K562 (cell line): ENCODE data around the gene CHAF1A. TPM values are rescaled to one million over a fixed set of nuclear protein-coding genes. Genes with fewer than 3 reads are reported as not detected.

Experiments used
- ARID3A ChIP-seq: IDR thresholded peaks from 2 replicates; pipeline ENCODE4 v1.6.1; 2012; ENCODE audit warnings: low read depth, low read length, improper control_type of control experiment, borderline replicate concordance
- ARNT ChIP-seq, 2 experiments: fragments of 450-650 bp; IDR thresholded peaks; 2 replicates each; pipeline ENCODE4 v1.6.1; 2016; ENCODE audit warnings: mild to moderate bottlenecking in 1 of 2
- C11orf30 ChIP-seq: fragments of 450-650 bp; IDR thresholded peaks from 2 replicates; pipeline ENCODE4 v1.6.1; 2016; ENCODE audit warnings: low read depth, mild to moderate bottlenecking
- CREB3L1 ChIP-seq: fragments of 450-650 bp; IDR thresholded peaks from 2 replicates; pipeline ENCODE4 v1.6.1; 2014; ENCODE audit warnings: low read depth, mild to moderate bottlenecking, moderate library complexity, borderline replicate concordance
- EP400 ChIP-seq: fragments of 450-650 bp; IDR thresholded peaks from 2 replicates; pipeline ENCODE4 v1.6.1; 2017; ENCODE audit warnings: antibody characterized with exemption, mild to moderate bottlenecking, moderate library complexity
- HDAC1 ChIP-seq, 2 experiments: fragments of 450-650 bp; IDR thresholded peaks; 2 replicates each; pipeline ENCODE4 v1.6.1; 2016 to 2017; ENCODE audit warnings: inconsistent platforms in 1 of 2, mild to moderate bottlenecking in 1 of 2, moderate library complexity in 1 of 2
- MBD2 ChIP-seq: sonication (generic); IDR thresholded peaks from 2 replicates; pipeline ENCODE4 v1.6.1; 2016; ENCODE audit warnings: low read depth, borderline replicate concordance
- NFATC3 ChIP-seq: fragments of 450-650 bp; IDR thresholded peaks from 2 replicates; pipeline ENCODE4 v1.6.1; 2017; ENCODE audit warnings: mild to moderate bottlenecking
- NRF1 ChIP-seq, 2 experiments: fragments of 450-650 bp; IDR thresholded peaks in 1 of 2; conservative IDR thresholded peaks in 1 of 2; 2 replicates each; pipeline ENCODE4 v1.6.1; 2014; ENCODE audit warnings: mild to moderate bottlenecking in 2 of 2
- SAFB ChIP-seq: fragments of 200-400 bp; formaldehyde crosslinking; IDR thresholded peaks from 2 replicates; pipeline ENCODE4 v1.6.1; 2017; ENCODE audit warnings: low read depth, low read length, borderline replicate concordance
- ZNF239 ChIP-seq: fragments of 250-450 bp; sonication (Bioruptor Pico); IDR thresholded peaks from 2 replicates; pipeline ENCODE4 v1.4.0; 2020; ENCODE audit warnings: mild to moderate bottlenecking
- ZNF280B ChIP-seq: fragments of 250-450 bp; sonication (Bioruptor Pico); IDR thresholded peaks from 2 replicates; pipeline ENCODE4 v1.5.1; 2021; ENCODE audit warnings: mild to moderate bottlenecking
- ZNF584 ChIP-seq: fragments of 200-800 bp; sonication (Bioruptor generic); IDR thresholded peaks from 2 replicates; pipeline ENCODE4 v1.6.1; 2016; ENCODE audit warnings: low read depth, mild to moderate bottlenecking, missing genetic modification characterization, missing compliant biosample characterization
- ZNF609 ChIP-seq: sonication (generic); formaldehyde crosslinking; IDR thresholded peaks from 2 replicates; pipeline ENCODE4 v1.8.1; 2023; ENCODE audit warnings: missing genetic modification reagents, mild to moderate bottlenecking, borderline replicate concordance
- polyA plus RNA-seq, 8 experiments: library from polyadenylated mRNA; depleted of rRNA in 4 of 8; stranded (reverse) in 5 of 8; unstranded in 3 of 8; fragments of >200 nt; fragmentation: Nextera tagmentation in 2 of 8; fragmentation: Illumina TruSeq in 1 of 8; extraction: Ambion mirVana in 2 of 8; extraction: Trizol in 1 of 8; gene quantifications; 2 replicates each; pipeline versions ENCODE4 v1.2.1 to v1.2.3, GENCODE V29; 2011 to 2014; ENCODE audit warnings: inconsistent platforms in 1 of 8, missing spikeins in 1 of 8
- total RNA-seq, 7 experiments: library from RNA; depleted of rRNA in 6 of 7; stranded (reverse); fragments of >200 nt in 6 of 7; fragmentation: Illumina TruSeq in 2 of 7; extraction: Trizol in 2 of 7; gene quantifications; 2 replicates each; pipeline versions ENCODE4 v1.2.1 to v1.2.3, GENCODE V29; 2011 to 2021; ENCODE audit warnings: low replicate concordance in 1 of 7

The CHAF1A gene
- total and polyA plus RNA-seq, 9 of the 15 experiments (the other 6 are each of a cell fraction or from before 2014, with no cell fraction given) = 1.6 to 86.9 (median 45.2) TPM

GRCh38 chr19:4471403-4472173 is 69.1 kb downstream of the CHAF1A start (continued):
- TF ChIP-seq ZNF609 (CRISPR knock-in tag) = no peak
- no peak for TF ChIP-seq ZNF584 (CRISPR knock-in tag)
- no peak for TF ChIP-seq NFATC3
- TF ChIP-seq EP400 = peak; percentile 50; the same call in 1 of the 2 replicates
- peak; percentile 55 for TF ChIP-seq C11orf30
- TF ChIP-seq ZNF280B (CRISPR knock-in tag) = no peak
- TF ChIP-seq MBD2 = peak; percentile 98
- TF ChIP-seq NRF1 (conservative IDR thresholded peaks at IDR 0.05 in 1 of 2, IDR thresholded peaks at IDR 0.05 in 1 of 2) = peak; percentile 72 to 76
- no peak for TF ChIP-seq ZNF239
- peak in 1 of 2 experiments; percentile 23; a peak in 1 of 4 replicates for TF ChIP-seq ARNT (IDR thresholded peaks at IDR 0.05)
- TF ChIP-seq SAFB = no peak
- TF ChIP-seq CREB3L1 = peak; percentile 37; the same call in 1 of the 2 replicates
- peak; percentile 48; the same call in 1 of the 2 replicates for TF ChIP-seq ARID3A
- no peak for TF ChIP-seq HDAC1 (IDR thresholded peaks at IDR 0.05)
